Coronary artery (tissue), 2 donors: Measurements from ENCODE around the gene FIBCD1.

Experiments
- DNase-seq: peaks from one replicate; pipeline ENCODE4 v3.0.0-alpha.2; 2017; ENCODE audit warnings: low spot score
- H3K27ac ChIP-seq, 2 donors: fragments of 200-600 bp; sonication (generic); one replicate each; pipeline ENCODE4 v1.5.1; 2016 to 2019
- H3K4me3 ChIP-seq: fragments of 200-600 bp; sonication (generic); 2 replicates; pipeline ENCODE4 v1.5.1; 2016; ENCODE audit warnings: mild to moderate bottlenecking, moderate library complexity
- TF ChIP-seq, protein P1 (sequence below): fragments of 200-600 bp; sonication (generic); IDR thresholded peaks from one replicate; pipeline ENCODE4 v1.5.1; 2019; ENCODE audit warnings: antibody characterized with exemption

Gene FIBCD1, protein sequence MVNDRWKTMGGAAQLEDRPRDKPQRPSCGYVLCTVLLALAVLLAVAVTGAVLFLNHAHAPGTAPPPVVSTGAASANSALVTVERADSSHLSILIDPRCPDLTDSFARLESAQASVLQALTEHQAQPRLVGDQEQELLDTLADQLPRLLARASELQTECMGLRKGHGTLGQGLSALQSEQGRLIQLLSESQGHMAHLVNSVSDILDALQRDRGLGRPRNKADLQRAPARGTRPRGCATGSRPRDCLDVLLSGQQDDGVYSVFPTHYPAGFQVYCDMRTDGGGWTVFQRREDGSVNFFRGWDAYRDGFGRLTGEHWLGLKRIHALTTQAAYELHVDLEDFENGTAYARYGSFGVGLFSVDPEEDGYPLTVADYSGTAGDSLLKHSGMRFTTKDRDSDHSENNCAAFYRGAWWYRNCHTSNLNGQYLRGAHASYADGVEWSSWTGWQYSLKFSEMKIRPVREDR

DNA sequence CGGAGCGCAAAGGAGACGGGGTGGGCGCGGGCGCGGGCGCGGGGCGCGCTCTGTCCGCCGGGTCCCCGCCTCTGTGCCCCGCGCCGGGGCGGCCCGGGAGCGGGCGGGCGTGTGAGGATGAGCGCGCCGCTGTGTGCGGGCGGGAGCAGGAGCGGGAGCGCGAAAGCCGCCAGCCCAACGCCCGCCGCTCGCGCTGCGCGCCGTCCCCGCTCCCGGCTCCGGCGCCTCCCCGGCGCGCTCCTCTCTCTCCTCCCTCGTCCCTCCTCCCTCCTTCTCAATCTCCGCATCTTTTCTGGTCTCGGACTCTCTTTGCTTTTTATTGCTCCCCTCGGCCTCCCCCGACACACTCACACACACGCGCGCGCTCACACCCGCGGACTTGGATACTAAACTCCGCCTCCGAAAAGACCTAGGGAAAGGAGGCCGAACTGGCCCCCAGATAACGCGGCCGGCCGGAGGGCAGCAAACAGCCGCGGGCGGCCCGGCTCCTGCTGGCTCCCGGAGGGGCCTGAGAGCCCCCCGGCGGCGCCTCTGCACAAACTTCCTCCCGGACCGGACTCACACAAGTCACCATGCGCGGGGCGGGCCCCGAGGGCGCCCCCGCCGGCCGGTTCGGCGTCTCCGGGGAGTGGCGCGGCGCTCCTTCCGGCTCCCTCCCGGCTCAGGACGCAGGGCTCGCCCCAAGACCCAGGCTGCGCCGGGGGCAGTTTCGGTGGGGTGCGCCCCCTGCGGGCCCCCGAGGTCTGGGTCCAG is at the start of gene FIBCD1:
FIBCD1 (minus strand) TSS at position 596 of the 753 bp plus-strand sequence. CDS start 640 bp downstream, outside the sequence.
- DNase-seq = no peak
- TF ChIP-seq, protein P1, sequence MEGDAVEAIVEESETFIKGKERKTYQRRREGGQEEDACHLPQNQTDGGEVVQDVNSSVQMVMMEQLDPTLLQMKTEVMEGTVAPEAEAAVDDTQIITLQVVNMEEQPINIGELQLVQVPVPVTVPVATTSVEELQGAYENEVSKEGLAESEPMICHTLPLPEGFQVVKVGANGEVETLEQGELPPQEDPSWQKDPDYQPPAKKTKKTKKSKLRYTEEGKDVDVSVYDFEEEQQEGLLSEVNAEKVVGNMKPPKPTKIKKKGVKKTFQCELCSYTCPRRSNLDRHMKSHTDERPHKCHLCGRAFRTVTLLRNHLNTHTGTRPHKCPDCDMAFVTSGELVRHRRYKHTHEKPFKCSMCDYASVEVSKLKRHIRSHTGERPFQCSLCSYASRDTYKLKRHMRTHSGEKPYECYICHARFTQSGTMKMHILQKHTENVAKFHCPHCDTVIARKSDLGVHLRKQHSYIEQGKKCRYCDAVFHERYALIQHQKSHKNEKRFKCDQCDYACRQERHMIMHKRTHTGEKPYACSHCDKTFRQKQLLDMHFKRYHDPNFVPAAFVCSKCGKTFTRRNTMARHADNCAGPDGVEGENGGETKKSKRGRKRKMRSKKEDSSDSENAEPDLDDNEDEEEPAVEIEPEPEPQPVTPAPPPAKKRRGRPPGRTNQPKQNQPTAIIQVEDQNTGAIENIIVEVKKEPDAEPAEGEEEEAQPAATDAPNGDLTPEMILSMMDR = no peak
- no peak within 1 kb of the TSS for H3K27ac ChIP-seq
- peak within 1 kb of the TSS; percentile 70 for H3K4me3 ChIP-seq

DNA sequence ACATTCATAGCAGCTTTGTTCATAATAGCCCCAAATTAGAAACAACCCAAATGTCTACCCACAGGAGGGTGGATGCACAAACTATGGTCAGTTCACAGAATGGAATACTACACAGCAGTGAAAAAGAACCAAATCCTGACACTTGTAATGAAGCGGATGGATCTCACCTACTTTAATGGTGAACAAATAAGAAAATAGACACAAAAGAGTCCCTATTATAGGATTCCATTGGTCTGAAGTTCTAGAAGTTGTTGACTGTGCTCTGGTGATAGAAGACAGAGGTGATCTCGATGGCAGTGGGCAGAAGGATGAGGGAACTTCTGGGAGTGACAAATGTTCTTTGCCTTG is 49.3 kb upstream of the FIBCD1 start:
- Histone ChIP-seq H3K4me3 (no peak overlapping the region), H3K27ac (no peak overlapping the region)
- no peak for DNase-seq
- TF ChIP-seq, protein P1 = no peak

DNA sequence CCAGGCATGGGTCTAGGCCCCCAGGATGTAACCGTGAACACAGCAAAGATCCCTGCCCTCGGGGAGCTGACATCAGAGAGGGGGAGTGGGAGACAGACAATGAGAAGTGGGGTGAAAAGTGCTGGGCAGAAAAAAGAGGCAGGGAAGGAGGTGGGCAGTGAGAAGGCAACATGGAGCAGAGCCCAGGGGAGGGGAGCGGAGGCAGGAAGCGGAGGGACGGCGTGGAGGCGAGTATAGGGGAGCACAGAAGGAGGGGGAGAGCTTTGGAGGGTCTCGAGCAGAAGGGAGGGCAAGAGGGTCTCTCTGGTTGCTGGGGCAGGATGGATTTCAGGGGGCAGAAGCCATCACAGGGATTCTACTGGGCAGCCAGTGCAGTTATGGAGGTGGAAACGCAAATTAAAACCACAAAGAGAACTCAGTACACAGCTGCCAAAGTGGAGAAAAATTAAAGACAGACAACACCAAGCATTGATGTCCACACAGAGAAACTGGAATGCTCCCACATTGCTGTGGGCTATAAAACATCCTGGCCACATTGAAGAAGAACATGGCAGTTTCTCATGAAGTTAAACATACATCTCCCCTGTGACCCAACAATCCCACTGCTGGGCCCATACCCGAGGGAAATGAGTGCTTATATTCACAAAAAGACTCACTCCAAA is 48.8 kb upstream of the FIBCD1 start:
- DNase-seq = no peak
- no peak overlapping the region for H3K4me3 ChIP-seq
- TF ChIP-seq, protein P1 = no peak
- no peak overlapping the region for H3K27ac ChIP-seq

DNA sequence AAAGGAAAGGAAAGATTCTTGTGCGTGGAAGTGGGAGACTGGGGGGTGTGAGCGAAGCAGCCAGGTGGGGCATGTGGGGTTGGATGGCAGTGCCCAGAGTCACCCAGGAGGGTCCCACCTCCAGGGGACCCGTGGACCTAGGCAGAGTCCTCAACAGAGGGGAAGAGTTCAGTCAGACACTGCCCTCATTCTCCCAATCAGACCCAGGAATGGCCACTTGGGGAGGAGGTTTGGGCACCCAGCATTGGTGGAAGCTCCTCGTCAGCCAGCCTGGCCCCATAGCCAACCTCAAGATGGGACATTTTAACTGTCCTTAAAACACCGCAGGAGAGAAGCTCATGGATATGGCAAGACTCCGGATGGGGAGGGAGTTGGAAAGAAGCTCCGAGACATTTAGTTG is 48.0 kb upstream of the FIBCD1 start:
- Histone ChIP-seq H3K4me3 (no peak overlapping the region), H3K27ac (no peak overlapping the region)
- TF ChIP-seq, protein P1 = no peak
- no peak for DNase-seq

DNA sequence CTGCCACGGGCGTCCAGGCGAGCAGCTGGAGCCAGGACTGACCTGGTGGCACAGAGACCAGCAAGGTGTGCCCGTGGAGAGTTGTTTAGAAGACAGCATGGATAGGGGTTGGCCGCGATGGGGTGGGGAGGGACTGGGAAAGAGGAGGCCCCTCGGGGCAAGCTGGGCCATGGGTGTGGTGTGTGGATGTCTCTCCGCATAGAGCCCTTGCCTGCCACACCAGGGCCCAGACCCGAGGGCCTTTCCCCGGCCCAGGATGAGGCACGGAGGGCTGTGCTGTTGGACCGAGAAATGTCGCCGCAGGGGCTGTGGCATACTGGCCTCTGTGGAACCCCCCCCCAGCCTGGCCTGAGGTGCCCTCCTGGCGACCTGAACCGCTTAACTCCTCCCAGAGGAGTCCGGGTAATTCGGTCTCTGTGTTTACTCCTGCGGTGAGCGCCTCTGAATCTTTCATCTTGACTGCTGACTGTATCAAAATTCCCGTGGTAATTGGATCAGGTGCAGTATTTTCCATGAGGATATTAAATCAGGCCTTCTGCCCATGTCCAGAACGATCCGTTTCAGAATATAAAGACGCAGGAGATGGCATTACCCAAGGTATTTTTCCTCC is 47.4 kb upstream of the FIBCD1 start:
- DNase-seq = no peak

DNA sequence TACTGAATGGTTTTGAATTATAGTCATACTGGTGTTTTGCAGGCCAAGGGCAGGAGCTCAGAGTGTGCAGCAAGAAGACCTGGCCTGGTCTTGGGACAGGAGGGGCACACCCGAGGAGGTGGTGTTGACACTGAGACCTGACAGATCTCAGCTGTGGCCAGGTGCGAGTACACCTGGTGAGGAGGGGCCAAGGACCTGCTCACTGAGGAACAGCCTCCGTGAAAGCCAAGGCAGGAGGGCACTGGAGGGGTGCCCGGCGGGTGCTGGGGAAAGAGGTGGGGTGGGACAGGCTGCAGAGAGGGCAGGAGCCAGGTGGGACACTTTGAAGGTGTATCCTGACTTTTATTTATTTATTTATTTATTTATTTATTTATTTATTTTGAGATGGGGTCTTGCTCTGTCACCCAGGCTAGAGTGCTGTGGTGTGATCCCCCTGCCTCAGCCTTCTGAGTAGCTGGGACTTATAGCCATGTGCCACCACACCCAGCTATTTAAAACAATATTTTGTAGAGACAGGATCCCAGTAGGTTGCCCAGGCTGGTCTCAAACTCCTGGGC is 46.6 kb upstream of the FIBCD1 start:
- no peak for DNase-seq
- H3K27ac ChIP-seq = no peak overlapping the region
- H3K4me3 ChIP-seq = no peak overlapping the region
- TF ChIP-seq, protein P1 = no peak

More for the DNA sequence above, 47.4 kb upstream of the FIBCD1 start:
- Histone ChIP-seq H3K27ac (no peak overlapping the region), H3K4me3 (no peak overlapping the region)
- TF ChIP-seq, protein P1 = no peak
